Activated naive CD4-positive, alpha-beta T cell (primary cell): ENCODE data around the gene KDM4B.

Experiments
- DNase-seq, 4 experiments: peaks; one replicate each; lab custom pipeline; 2025; lab: John Stamatoyannopoulos, UW

KDM4B gene

GRCh38 chr19:5122671-5123409 is 153.9 kb downstream of the KDM4B start:
- DNase-seq, result no peak

- DNase-seq, result no peak
Measured at GRCh38 chr19:5123646-5124045, 154.7 kb downstream of the KDM4B start.

- no peak for DNase-seq
Measured at GRCh38 chr19:5124111-5124855, 155.4 kb downstream of the KDM4B start.

- no peak for DNase-seq
Measured at GRCh38 chr19:5125376-5125775, 156.5 kb downstream of the KDM4B start.

GRCh38 chr19:5125797-5126497 is 157.0 kb downstream of the KDM4B start:
- DNase-seq, result no peak

- DNase-seq, result no peak
Measured at GRCh38 chr19:5126498-5127223, 157.7 kb downstream of the KDM4B start.

GRCh38 chr19:5127717-5128116 is 158.8 kb downstream of the KDM4B start:
- no peak for DNase-seq

GRCh38 chr19:5128251-5128935 is 159.5 kb downstream of the KDM4B start:
- no peak for DNase-seq

- DNase-seq, result no peak
Measured at GRCh38 chr19:5128936-5129389, 160.1 kb downstream of the KDM4B start.

GRCh38 chr19:5129691-5130090 is 160.8 kb downstream of the KDM4B start:
- DNase-seq, result no peak

- DNase-seq, result peak in 2 of 4 experiments; percentile 49 to 78
Measured at GRCh38 chr19:5130371-5131030, 161.6 kb downstream of the KDM4B start.

GRCh38 chr19:5131031-5131505 is 162.2 kb downstream of the KDM4B start:
- peak in 1 of 4 experiments; percentile 38 for DNase-seq

- DNase-seq, result peak in 1 of 4 experiments; percentile 42
Measured at GRCh38 chr19:5131506-5132205, 162.7 kb downstream of the KDM4B start.

- DNase-seq, result no peak
Measured at GRCh38 chr19:5132206-5132560, 163.3 kb downstream of the KDM4B start.

GRCh38 chr19:5132698-5133651 is 164.1 kb downstream of the KDM4B start:
- no peak for DNase-seq

- no peak for DNase-seq
Measured at GRCh38 chr19:5133986-5134595, 165.2 kb downstream of the KDM4B start.

GRCh38 chr19:5134691-5135090 is 165.8 kb downstream of the KDM4B start:
- DNase-seq, result no peak

- no peak for DNase-seq
Measured at GRCh38 chr19:5136073-5136855, 167.4 kb downstream of the KDM4B start.
